ENCODE data around the gene HPCAL1. TPM values are rescaled to one million over a fixed set of nuclear protein-coding genes. Genes with fewer than 3 reads are reported as not detected.
A peak's percentile ranks its signal among the peaks of the same experiment; 100 is the strongest.
"Not testable (repeated sequence)": the region's sequence is repeated elsewhere in the genome, so short reads cannot be mapped to it uniquely, and the experiment has no call there.

The HPCAL1 gene
- total RNA-seq, 1 experiment from 2014 or later = 189 TPM

GRCh38 chr2:10282611-10283105, 20.0 kb upstream of the HPCAL1 start:
- DNase-seq (ENCODE audit: extremely low read depth, low read depth) = no peak

- DNase-seq (ENCODE audit: extremely low read depth, low read depth) = peak; percentile 89
These were observed 19.3 kb upstream of the HPCAL1 start for GRCh38 chr2:10283106-10284062.

GRCh38 chr2:10284108-10284870, 18.4 kb upstream of the HPCAL1 start:
- no peak for DNase-seq (ENCODE audit: extremely low read depth, low read depth)

- no peak for DNase-seq (ENCODE audit: extremely low read depth, low read depth)
These were observed 17.5 kb upstream of the HPCAL1 start for GRCh38 chr2:10285191-10285555.

GRCh38 chr2:10285556-10286198, 17.0 kb upstream of the HPCAL1 start:
- peak; percentile 82 for DNase-seq (ENCODE audit: extremely low read depth, low read depth)

- DNase-seq (ENCODE audit: extremely low read depth, low read depth) = peak; percentile 44
These were observed 16.3 kb upstream of the HPCAL1 start for GRCh38 chr2:10286216-10287037.

GRCh38 chr2:10287761-10288160, 14.9 kb upstream of the HPCAL1 start:
- DNase-seq (ENCODE audit: extremely low read depth, low read depth) = no peak

GRCh38 chr2:10288606-10289005, 14.1 kb upstream of the HPCAL1 start:
- no peak for DNase-seq (ENCODE audit: extremely low read depth, low read depth)

GRCh38 chr2:10289352-10289751, 13.4 kb upstream of the HPCAL1 start:
- no peak for DNase-seq (ENCODE audit: extremely low read depth, low read depth)

- DNase-seq (ENCODE audit: extremely low read depth, low read depth) = peak; percentile 81
These were observed 12.8 kb upstream of the HPCAL1 start for GRCh38 chr2:10289891-10290290.

GRCh38 chr2:10291376-10291775, 11.3 kb upstream of the HPCAL1 start:
- not testable (repeated sequence) for DNase-seq (ENCODE audit: extremely low read depth, low read depth)

- no peak for DNase-seq (ENCODE audit: extremely low read depth, low read depth)
These were observed 10.7 kb upstream of the HPCAL1 start for GRCh38 chr2:10292033-10292432.

- DNase-seq (ENCODE audit: extremely low read depth, low read depth) = no peak
These were observed 9.1 kb upstream of the HPCAL1 start for GRCh38 chr2:10293603-10294002.

- no peak for DNase-seq (ENCODE audit: extremely low read depth, low read depth)
These were observed 8.6 kb upstream of the HPCAL1 start for GRCh38 chr2:10294077-10294476.

- not testable (repeated sequence) for DNase-seq (ENCODE audit: extremely low read depth, low read depth)
These were observed 7.1 kb upstream of the HPCAL1 start for GRCh38 chr2:10295649-10296048.

GRCh38 chr2:10296142-10296541, 6.6 kb upstream of the HPCAL1 start:
- no peak for DNase-seq (ENCODE audit: extremely low read depth, low read depth)

GRCh38 chr2:10297191-10297830, 5.4 kb upstream of the HPCAL1 start:
- DNase-seq (ENCODE audit: extremely low read depth, low read depth) = no peak

GRCh38 chr2:10297959-10298531, 4.7 kb upstream of the HPCAL1 start:
- DNase-seq (ENCODE audit: extremely low read depth, low read depth) = peak; percentile 54

GRCh38 chr2:10298777-10299176, 3.9 kb upstream of the HPCAL1 start:
- not testable (repeated sequence) for DNase-seq (ENCODE audit: extremely low read depth, low read depth)
